IMR-90 (cell line): ENCODE measurements around the gene ADAM21.
"Not testable (repeated sequence)": the region's sequence is repeated elsewhere in the genome, so short reads cannot be mapped to it uniquely, and the experiment has no call there.

Source experiments
- BHLHE40 ChIP-seq: fragments of 150-350 bp; IDR thresholded peaks from 2 replicates; pipeline ENCODE4 v1.6.1; 2016; ENCODE audit warnings: mild to moderate bottlenecking, low read depth, low read length
- CHD1 ChIP-seq: IDR thresholded peaks from 2 replicates; pipeline ENCODE4 v1.6.1; 2012; ENCODE audit warnings: low read depth, low read length, improper control_type of control experiment
- FOS ChIP-seq: fragments of 150-350 bp; IDR thresholded peaks from 2 replicates; pipeline ENCODE4 v1.6.1; 2016; ENCODE audit warnings: low read depth, low read length
- MAZ ChIP-seq: IDR thresholded peaks from 2 replicates; pipeline ENCODE4 v1.6.1; 2012; ENCODE audit warnings: low read depth, mild to moderate bottlenecking, low read length, improper control_type of control experiment, moderate library complexity, borderline replicate concordance
- POLR2A ChIP-seq: IDR thresholded peaks from 2 replicates; pipeline ENCODE4 v1.6.1; 2012; ENCODE audit warnings: mild to moderate bottlenecking, low read depth, low read length
- RAD21 ChIP-seq: IDR thresholded peaks from 2 replicates; pipeline ENCODE4 v1.6.1; 2012; ENCODE audit warnings: low read length, improper control_type of control experiment
- RCOR1 ChIP-seq: IDR thresholded peaks from 2 replicates; pipeline ENCODE4 v1.6.1; 2012; ENCODE audit warnings: mild to moderate bottlenecking, low read length, improper control_type of control experiment; ENCODE audit not compliant: insufficient replicate concordance
- RFX5 ChIP-seq: IDR thresholded peaks from 2 replicates; pipeline ENCODE4 v1.8.0; 2012; ENCODE audit warnings: low read depth, mild to moderate bottlenecking, low read length, moderate library complexity
- SMC3 ChIP-seq: fragments of 150-350 bp; IDR thresholded peaks from 2 replicates; pipeline ENCODE4 v1.6.1; 2016; ENCODE audit warnings: low read depth, mild to moderate bottlenecking, antibody characterized with exemption, low read length, moderate library complexity
- TF ChIP-seq, protein P1 (sequence below): conservative IDR thresholded peaks from 2 replicates; pipeline ENCODE4 v1.5.1; 2012; ENCODE audit warnings: mild to moderate bottlenecking, low read depth, low read length, improper control_type of control experiment
- TF ChIP-seq, protein P2 (sequence below): fragments of 150-350 bp; IDR thresholded peaks from 2 replicates; pipeline ENCODE4 v1.6.1; 2017; ENCODE audit warnings: mild to moderate bottlenecking, antibody characterized with exemption, low read length, low read depth

DNA sequence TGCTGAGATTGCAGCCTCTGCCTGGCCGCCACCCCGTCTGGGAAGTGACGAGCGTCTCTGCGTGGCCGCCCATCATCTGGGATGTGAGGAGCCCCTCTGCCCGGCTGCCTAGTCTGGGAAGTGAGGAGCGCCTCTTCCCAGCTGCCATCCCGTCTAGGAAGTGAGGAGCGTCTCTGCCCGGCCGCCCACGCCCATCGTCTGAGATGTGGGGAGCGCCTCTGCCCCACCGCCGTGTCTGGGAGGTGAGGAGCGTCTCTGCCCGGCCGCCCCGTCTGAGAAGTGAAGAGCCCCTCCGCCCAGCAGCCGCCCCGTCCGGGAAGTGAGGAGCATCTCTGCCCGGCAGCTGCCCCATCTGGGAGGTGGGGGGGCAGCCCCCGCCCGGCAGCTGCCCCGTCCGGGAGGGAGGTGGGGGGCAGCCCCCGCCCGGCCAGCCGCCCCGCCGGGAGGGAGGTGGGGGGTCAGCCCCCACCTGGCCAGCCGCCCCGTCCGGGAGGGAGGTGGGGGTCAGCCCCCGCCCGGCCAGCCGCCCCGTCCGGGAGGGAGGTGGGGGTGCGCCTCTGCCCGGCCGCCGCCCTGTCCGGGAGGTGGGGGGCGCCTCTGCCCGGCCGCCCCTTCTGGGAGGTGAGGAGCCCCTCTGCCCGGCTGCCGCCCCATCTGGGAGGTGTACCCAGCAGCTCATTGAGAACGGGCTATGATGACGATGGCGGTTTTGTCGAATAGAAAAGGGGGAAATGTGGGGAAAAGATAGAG, 25.6 kb downstream of the ADAM21 start:
- TF ChIP-seq, protein P1, sequence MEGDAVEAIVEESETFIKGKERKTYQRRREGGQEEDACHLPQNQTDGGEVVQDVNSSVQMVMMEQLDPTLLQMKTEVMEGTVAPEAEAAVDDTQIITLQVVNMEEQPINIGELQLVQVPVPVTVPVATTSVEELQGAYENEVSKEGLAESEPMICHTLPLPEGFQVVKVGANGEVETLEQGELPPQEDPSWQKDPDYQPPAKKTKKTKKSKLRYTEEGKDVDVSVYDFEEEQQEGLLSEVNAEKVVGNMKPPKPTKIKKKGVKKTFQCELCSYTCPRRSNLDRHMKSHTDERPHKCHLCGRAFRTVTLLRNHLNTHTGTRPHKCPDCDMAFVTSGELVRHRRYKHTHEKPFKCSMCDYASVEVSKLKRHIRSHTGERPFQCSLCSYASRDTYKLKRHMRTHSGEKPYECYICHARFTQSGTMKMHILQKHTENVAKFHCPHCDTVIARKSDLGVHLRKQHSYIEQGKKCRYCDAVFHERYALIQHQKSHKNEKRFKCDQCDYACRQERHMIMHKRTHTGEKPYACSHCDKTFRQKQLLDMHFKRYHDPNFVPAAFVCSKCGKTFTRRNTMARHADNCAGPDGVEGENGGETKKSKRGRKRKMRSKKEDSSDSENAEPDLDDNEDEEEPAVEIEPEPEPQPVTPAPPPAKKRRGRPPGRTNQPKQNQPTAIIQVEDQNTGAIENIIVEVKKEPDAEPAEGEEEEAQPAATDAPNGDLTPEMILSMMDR: not testable (repeated sequence)
- not testable (repeated sequence) for TF ChIP-seq POLR2A, SMC3, RFX5, MAZ, BHLHE40, CHD1, FOS, RCOR1, RAD21
- TF ChIP-seq, protein P2, sequence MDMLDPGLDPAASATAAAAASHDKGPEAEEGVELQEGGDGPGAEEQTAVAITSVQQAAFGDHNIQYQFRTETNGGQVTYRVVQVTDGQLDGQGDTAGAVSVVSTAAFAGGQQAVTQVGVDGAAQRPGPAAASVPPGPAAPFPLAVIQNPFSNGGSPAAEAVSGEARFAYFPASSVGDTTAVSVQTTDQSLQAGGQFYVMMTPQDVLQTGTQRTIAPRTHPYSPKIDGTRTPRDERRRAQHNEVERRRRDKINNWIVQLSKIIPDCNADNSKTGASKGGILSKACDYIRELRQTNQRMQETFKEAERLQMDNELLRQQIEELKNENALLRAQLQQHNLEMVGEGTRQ: not testable (repeated sequence)
